ENCODE data around the gene TRHDE.

TRHDE gene

GRCh38 chr12:72275526-72275925 lies 3.4 kb downstream of the TRHDE start:
- DNase-seq = no peak

GRCh38 chr12:72276181-72276805 lies 4.1 kb downstream of the TRHDE start:
- no peak for DNase-seq

- no peak for DNase-seq
Observed at GRCh38 chr12:72277415-72277814, 5.2 kb downstream of the TRHDE start.

- no peak for DNase-seq
Observed at GRCh38 chr12:72278894-72279293, 6.7 kb downstream of the TRHDE start.

- no peak for DNase-seq
Observed at GRCh38 chr12:72281126-72281525, 9.0 kb downstream of the TRHDE start.

- DNase-seq = no peak
Observed at GRCh38 chr12:72282721-72283120, 10.6 kb downstream of the TRHDE start.

- DNase-seq = no peak
Observed at GRCh38 chr12:72285861-72286260, 13.7 kb downstream of the TRHDE start.

GRCh38 chr12:72286526-72286925 lies 14.4 kb downstream of the TRHDE start:
- DNase-seq = no peak

- DNase-seq = no peak
Observed at GRCh38 chr12:72288436-72288835, 16.3 kb downstream of the TRHDE start.

GRCh38 chr12:72288911-72289310 lies 16.7 kb downstream of the TRHDE start:
- no peak for DNase-seq

GRCh38 chr12:72289633-72290032 lies 17.5 kb downstream of the TRHDE start:
- DNase-seq = no peak

- no peak for DNase-seq
Observed at GRCh38 chr12:72291175-72291574, 19.0 kb downstream of the TRHDE start.

- DNase-seq = no peak
Observed at GRCh38 chr12:72293701-72294100, 21.5 kb downstream of the TRHDE start.

GRCh38 chr12:72295101-72295500 lies 22.9 kb downstream of the TRHDE start:
- no peak for DNase-seq

- DNase-seq = no peak
Observed at GRCh38 chr12:72295744-72296143, 23.6 kb downstream of the TRHDE start.

GRCh38 chr12:72296389-72296788 lies 24.2 kb downstream of the TRHDE start:
- DNase-seq = no peak

- DNase-seq = no peak
Observed at GRCh38 chr12:72297666-72298065, 25.5 kb downstream of the TRHDE start.

GRCh38 chr12:72300728-72301127 lies 28.6 kb downstream of the TRHDE start:
- DNase-seq = no peak

GRCh38 chr12:72304751-72305150 lies 32.6 kb downstream of the TRHDE start:
- DNase-seq = no peak

GRCh38 chr12:72307229-72307628 lies 35.1 kb downstream of the TRHDE start:
- no peak for DNase-seq

GRCh38 chr12:72311946-72312345 lies 39.8 kb downstream of the TRHDE start:
- no peak for DNase-seq

- DNase-seq = no peak
Observed at GRCh38 chr12:72313806-72314205, 41.6 kb downstream of the TRHDE start.

GRCh38 chr12:72315858-72316257 lies 43.7 kb downstream of the TRHDE start:
- no peak for DNase-seq

GRCh38 chr12:72318341-72318740 lies 46.2 kb downstream of the TRHDE start:
- no peak for DNase-seq

GRCh38 chr12:72323881-72324280 lies 51.7 kb downstream of the TRHDE start:
- no peak for DNase-seq

GRCh38 chr12:72330301-72330700 lies 58.1 kb downstream of the TRHDE start:
- no peak for DNase-seq
